HG02623 (cell line): ENCODE data around the gene TARS1.

ENCODE experiments used
- ATAC-seq: cut with Tn5 transposase; IDR thresholded peaks from one replicate; pipeline ENCODE4 v1.9.1; 2021; ENCODE audit warnings: moderate library complexity; ENCODE audit not compliant: unreplicated experiment

Gene TARS1

GRCh38 chr5:33440482-33441240, at the start of gene TARS1:
TSS of gene TARS1 (plus strand) at chr5:33440965. CDS start at chr5:33441087, 122 bp downstream.
- ATAC-seq, result peak; percentile 91

- ATAC-seq, result no peak
Measured at GRCh38 chr5:33398501-33398900, 42.3 kb upstream of the TARS1 start.

GRCh38 chr5:33400675-33401074, 40.1 kb upstream of the TARS1 start:
- no peak for ATAC-seq

GRCh38 chr5:33401482-33402390, 39.0 kb upstream of the TARS1 start:
- ATAC-seq, result no peak

GRCh38 chr5:33403187-33403586, 37.6 kb upstream of the TARS1 start:
- ATAC-seq, result no peak

GRCh38 chr5:33408816-33409215, 31.9 kb upstream of the TARS1 start:
- ATAC-seq, result no peak

GRCh38 chr5:33409435-33410170, 31.2 kb upstream of the TARS1 start:
- no peak for ATAC-seq

- ATAC-seq, result no peak
Measured at GRCh38 chr5:33410221-33410620, 30.5 kb upstream of the TARS1 start.

GRCh38 chr5:33411498-33411897, 29.3 kb upstream of the TARS1 start:
- ATAC-seq, result no peak

GRCh38 chr5:33415811-33416354, 24.9 kb upstream of the TARS1 start:
- no peak for ATAC-seq

- no peak for ATAC-seq
Measured at GRCh38 chr5:33417632-33418031, 23.1 kb upstream of the TARS1 start.

- no peak for ATAC-seq
Measured at GRCh38 chr5:33420946-33421345, 19.8 kb upstream of the TARS1 start.

GRCh38 chr5:33422191-33422590, 18.6 kb upstream of the TARS1 start:
- ATAC-seq, result no peak

- ATAC-seq, result no peak
Measured at GRCh38 chr5:33423018-33423630, 17.6 kb upstream of the TARS1 start.

- no peak for ATAC-seq
Measured at GRCh38 chr5:33425314-33425713, 15.5 kb upstream of the TARS1 start.

- no peak for ATAC-seq
Measured at GRCh38 chr5:33430983-33431382, 9.8 kb upstream of the TARS1 start.

GRCh38 chr5:33432656-33433055, 8.1 kb upstream of the TARS1 start:
- ATAC-seq, result no peak

GRCh38 chr5:33433303-33434240, 7.2 kb upstream of the TARS1 start:
- ATAC-seq, result no peak

- ATAC-seq, result peak; percentile 47
Measured at GRCh38 chr5:33435893-33436490, 4.8 kb upstream of the TARS1 start.
